Epithelial cell of esophagus (primary cell): ENCODE measurements around the gene ELAC1.

Experiments
- DNase-seq: peaks from one replicate; pipeline ENCODE4 v3.0.0; 2010; ENCODE audit warnings: low read depth
- H3K4me3 ChIP-seq: 2 replicates; pipeline ENCODE4 v1.5.1; 2011; ENCODE audit warnings: mild to moderate bottlenecking, low read length, control low read depth
- CTCF ChIP-seq: IDR thresholded peaks from 2 replicates; pipeline ENCODE4 v1.5.1; 2011; ENCODE audit warnings: low read depth, mild to moderate bottlenecking, low read length, control low read depth, inconsistent platforms; ENCODE audit not compliant: insufficient read depth; ENCODE audit errors: missing control alignments

ELAC1 gene

GRCh38 chr18:50967714-50968661 is at the start of gene ELAC1:
TSS of gene ELAC1 (plus strand) at chr18:50968040. CDS start at chr18:50974405, 6,365 bp downstream.
- peak within 1 kb of the TSS; percentile 71 for H3K4me3 ChIP-seq
- DNase-seq: peak; percentile 76
- no peak for TF ChIP-seq CTCF

- no peak overlapping the region for H3K4me3 ChIP-seq
- no peak for DNase-seq
- TF ChIP-seq CTCF: no peak
Observed at GRCh38 chr18:50918153-50918552, 49.7 kb upstream of the ELAC1 start.

GRCh38 chr18:50924372-50924771 is 43.5 kb upstream of the ELAC1 start:
- DNase-seq: no peak
- no peak for TF ChIP-seq CTCF
- H3K4me3 ChIP-seq: no peak overlapping the region

- no peak for TF ChIP-seq CTCF
- no peak for DNase-seq
- H3K4me3 ChIP-seq: no peak overlapping the region
Observed at GRCh38 chr18:50926521-50926920, 41.3 kb upstream of the ELAC1 start.

GRCh38 chr18:50928551-50928950 is 39.3 kb upstream of the ELAC1 start:
- no peak for TF ChIP-seq CTCF
- DNase-seq: peak; percentile 3
- no peak overlapping the region for H3K4me3 ChIP-seq

- H3K4me3 ChIP-seq: no peak overlapping the region
- TF ChIP-seq CTCF: no peak
- DNase-seq: no peak
Observed at GRCh38 chr18:50933684-50934083, 34.2 kb upstream of the ELAC1 start.
